GM23248 (cell line): Measurements from ENCODE around the gene CALY. TPM values are rescaled to one million over a fixed set of nuclear protein-coding genes. Genes with fewer than 3 reads are reported as not detected.

Experiments used
- DNase-seq: peaks from one replicate; pipeline ENCODE4 v3.0.0-alpha.2; 2015
- H2AFZ ChIP-seq: fragments of 200-600 bp; sonication (generic); 2 replicates; pipeline ENCODE4 v1.6.1; 2016; ENCODE audit warnings: antibody characterized with exemption
- H3F3A ChIP-seq: fragments of 200-600 bp; sonication (generic); 2 replicates; pipeline ENCODE4 v1.6.1; 2016; ENCODE audit warnings: mild to moderate bottlenecking, antibody characterized with exemption, mixed run types; ENCODE audit not compliant: insufficient read depth
- H3K27ac ChIP-seq: fragments of 200-600 bp; sonication (generic); 2 replicates; pipeline ENCODE4 v1.5.1; 2016; ENCODE audit warnings: mild to moderate bottlenecking
- H3K27me3 ChIP-seq: fragments of 200-600 bp; sonication (generic); replicated peaks from 2 replicates; pipeline ENCODE4 v1.6.1; 2016; ENCODE audit warnings: mild to moderate bottlenecking; ENCODE audit not compliant: insufficient read depth
- H3K36me3 ChIP-seq: fragments of 200-600 bp; sonication (generic); 2 replicates; pipeline ENCODE4 v1.6.1; 2016; ENCODE audit warnings: low read depth, mild to moderate bottlenecking
- H3K4me1 ChIP-seq: fragments of 200-600 bp; sonication (generic); 2 replicates; pipeline ENCODE4 v1.6.1; 2016; ENCODE audit warnings: mild to moderate bottlenecking; ENCODE audit not compliant: insufficient read depth
- H3K4me2 ChIP-seq: fragments of 200-600 bp; sonication (generic); one replicate; pipeline ENCODE4 v1.6.1; 2016; ENCODE audit warnings: mild to moderate bottlenecking; ENCODE audit not compliant: unreplicated experiment
- H3K4me3 ChIP-seq: fragments of 200-600 bp; sonication (generic); 2 replicates; pipeline ENCODE4 v1.5.1; 2016; ENCODE audit warnings: mild to moderate bottlenecking
- H3K79me2 ChIP-seq: fragments of 200-600 bp; sonication (generic); 2 replicates; pipeline ENCODE4 v1.6.1; 2016; ENCODE audit warnings: mild to moderate bottlenecking; ENCODE audit not compliant: insufficient read depth
- H3K9ac ChIP-seq: fragments of 200-600 bp; sonication (generic); 2 replicates; pipeline ENCODE4 v1.6.1; 2016; ENCODE audit warnings: mild to moderate bottlenecking
- H3K9me2 ChIP-seq: fragments of 200-600 bp; sonication (generic); 2 replicates; pipeline ENCODE4 v1.6.1; 2016; ENCODE audit warnings: mixed run types, mild to moderate bottlenecking, moderate library complexity; ENCODE audit not compliant: insufficient read depth
- H3K9me3 ChIP-seq: fragments of 200-600 bp; sonication (generic); one replicate; pipeline ENCODE4 v1.6.1; 2017; ENCODE audit warnings: low read depth
- H4K20me1 ChIP-seq: fragments of 200-600 bp; sonication (generic); 2 replicates; pipeline ENCODE4 v1.6.0; 2016; ENCODE audit not compliant: insufficient read depth
- EZH2 ChIP-seq: fragments of 200-600 bp; sonication (generic); IDR thresholded peaks from 2 replicates; pipeline ENCODE4 v1.6.1; 2018; ENCODE audit warnings: antibody characterized with exemption, mild to moderate bottlenecking; ENCODE audit not compliant: insufficient read depth, poor library complexity, severe bottlenecking
- EZH2phosphoT487 ChIP-seq: fragments of 200-600 bp; sonication (generic); IDR thresholded peaks from 2 replicates; pipeline ENCODE4 v1.6.1; 2018; ENCODE audit warnings: antibody characterized with exemption, moderate library complexity, mild to moderate bottlenecking, low read depth; ENCODE audit not compliant: insufficient read depth
- WGBS, 2 experiments: methylation state at CpG; one replicate each; pipeline ENCODE4 v1.1.6; 2015 to 2017; ENCODE audit warnings: low lambda C conversion rate in 2 of 2, low coverage in 1 of 2; ENCODE audit errors: missing lambda C conversion rate in 2 of 2; 5-methylcytosine and 5-hydroxymethylcytosine counted together
- in situ Hi-C: fragments of 300-500 bp; cut with MboI; formaldehyde crosslinking; loops from 2 replicates; pipeline ENCODE4 v1.15.0; 2020
- polyA plus RNA-seq: library from polyadenylated mRNA; unstranded; fragments of >200 nt; fragmentation: Nextera tagmentation; extraction: Ambion mirVana; gene quantifications from 2 replicates; pipeline ENCODE4 v1.2.1, GENCODE V29; 2016
- total RNA-seq: library from RNA; depleted of rRNA; stranded (reverse); fragments of >200 nt; shearing (Covaris generic); gene quantifications from 2 replicates; pipeline ENCODE4 v1.2.3, GENCODE V29; 2014

Gene CALY
- total and polyA plus RNA-seq, 2 experiments from 2014 or later: 0.86 TPM; not detected in 1

- Histone ChIP-seq H3K79me2 (peaks cover 4% of the 10 kb centered on the region; the same call in 1 of the 2 replicates), H3K9me2 (no peaks in the 10 kb centered on the region), H4K20me1 (peaks cover 3% of the 10 kb centered on the region; the same call in 1 of the 2 replicates), H2AFZ (no peak overlapping the region), H3K4me3 (no peak overlapping the region), H3K9me3 (no peaks in the 10 kb centered on the region), H3K27ac (no peak overlapping the region), H3K4me2 (no peak overlapping the region), H3F3A (peaks cover 7% of the 10 kb centered on the region; the same call in 1 of the 2 replicates), H3K9ac (no peak overlapping the region), H3K4me1 (peaks cover 13% of the 10 kb centered on the region), H3K27me3 (no peaks in the 10 kb centered on the region), H3K36me3 (peaks cover 19% of the 10 kb centered on the region; the same call in 1 of the 2 replicates)
- in situ Hi-C loops: no loop called here
- no peak for DNase-seq
- WGBS, 2 experiments: 94 to 95% methylated on average over 24 of the region's 24 CpGs
- TF ChIP-seq EZH2: no peak
- no peak for TF ChIP-seq EZH2phosphoT487
Measured at GRCh38 chr10:133289761-133290160, 46.9 kb downstream of the CALY start.

GRCh38 chr10:133287832-133288500, 48.7 kb downstream of the CALY start:
- Histone ChIP-seq H3K36me3 (peaks cover 22% of the 10 kb centered on the region; the same call in 1 of the 2 replicates), H3K9ac (no peak overlapping the region), H3K9me3 (no peaks in the 10 kb centered on the region), H2AFZ (no peak overlapping the region), H3K9me2 (no peaks in the 10 kb centered on the region), H3K79me2 (peaks cover 4% of the 10 kb centered on the region; the same call in 1 of the 2 replicates), H3K4me2 (no peak overlapping the region), H3K4me1 (peaks cover 6% of the 10 kb centered on the region), H3K4me3 (no peak overlapping the region), H3K27ac (no peak overlapping the region), H3K27me3 (no peaks in the 10 kb centered on the region), H4K20me1 (peaks cover 3% of the 10 kb centered on the region; the same call in 1 of the 2 replicates), H3F3A (no peaks in the 10 kb centered on the region; the same call in 1 of the 2 replicates)
- TF ChIP-seq EZH2 (no peak), EZH2phosphoT487 (no peak)
- DNase-seq: no peak
- 92 to 93% methylated on average over 31 to 45 of the region's 46 CpGs for WGBS, 2 experiments
- in situ Hi-C loops: no loop called here

GRCh38 chr10:133286366-133286765, 50.3 kb downstream of the CALY start:
- in situ Hi-C loops: no loop called here
- Histone ChIP-seq H3K9ac (no peak overlapping the region), H3K4me3 (no peak overlapping the region), H3K9me3 (no peaks in the 10 kb centered on the region), H3F3A (no peaks in the 10 kb centered on the region), H3K4me2 (no peak overlapping the region), H3K9me2 (no peaks in the 10 kb centered on the region), H3K36me3 (peaks cover 22% of the 10 kb centered on the region; the same call in 1 of the 2 replicates), H4K20me1 (peaks cover 3% of the 10 kb centered on the region; the same call in 1 of the 2 replicates), H3K27ac (no peak overlapping the region), H3K4me1 (no peaks in the 10 kb centered on the region), H3K79me2 (peaks cover 4% of the 10 kb centered on the region; the same call in 1 of the 2 replicates), H3K27me3 (no peaks in the 10 kb centered on the region), H2AFZ (no peak overlapping the region)
- no peak for DNase-seq
- TF ChIP-seq EZH2phosphoT487 (no peak), EZH2 (no peak)
- WGBS, 2 experiments: 90 to 91% methylated on average over 18 of the region's 18 CpGs

- Histone ChIP-seq H3K9me3 (no peaks in the 10 kb centered on the region), H3K4me1 (no peaks in the 10 kb centered on the region), H3K79me2 (peaks cover 4% of the 10 kb centered on the region; the same call in 1 of the 2 replicates), H3K36me3 (peaks cover 22% of the 10 kb centered on the region; the same call in 1 of the 2 replicates), H3K9me2 (no peaks in the 10 kb centered on the region), H2AFZ (no peak overlapping the region), H3K4me2 (no peak overlapping the region), H4K20me1 (peaks cover 3% of the 10 kb centered on the region; the same call in 1 of the 2 replicates), H3K27me3 (no peaks in the 10 kb centered on the region), H3K9ac (no peak overlapping the region), H3K27ac (no peak overlapping the region), H3K4me3 (no peak overlapping the region), H3F3A (no peaks in the 10 kb centered on the region)
- DNase-seq: no peak
- WGBS, 2 experiments: 90 to 92% methylated on average over 33 to 36 of the region's 36 CpGs
- TF ChIP-seq EZH2 (no peak), EZH2phosphoT487 (no peak)
- in situ Hi-C loops: no loop called here
Measured at GRCh38 chr10:133285217-133285616, 51.5 kb downstream of the CALY start.
